ENCODE data around the gene SBSN.
"Not testable (repeated sequence)": the region's sequence is repeated elsewhere in the genome, so short reads cannot be mapped to it uniquely, and the experiment has no call there.

SBSN gene

GRCh38 chr19:35478794-35479677, 49.1 kb downstream of the SBSN start:
- no peak for FAIRE-seq

GRCh38 chr19:35476149-35476548, 52.0 kb downstream of the SBSN start:
- FAIRE-seq: no peak
- no peak for DNase-seq (ENCODE audit: insufficient read length, low spot score)

More at GRCh38 chr19:35478794-35479677, 49.1 kb downstream of the SBSN start:
- no peak for DNase-seq (ENCODE audit: insufficient read length, low spot score)

- not testable (repeated sequence) for DNase-seq (ENCODE audit: insufficient read length, low spot score); FAIRE-seq
Measured at GRCh38 chr19:35474594-35474993, 53.5 kb downstream of the SBSN start.

- no peak for DNase-seq (ENCODE audit: insufficient read length, low spot score)
- FAIRE-seq: no peak
Measured at GRCh38 chr19:35474104-35474503, 54.0 kb downstream of the SBSN start.

All from HTR-8/SVneo (cell line).